ENCODE measurements around the gene SH3GL3. TPM values are rescaled to one million over a fixed set of nuclear protein-coding genes. Genes with fewer than 3 reads are reported as not detected.

The SH3GL3 gene
- total RNA-seq, 1 donor from 2014 or later = 1.2 TPM

DNA sequence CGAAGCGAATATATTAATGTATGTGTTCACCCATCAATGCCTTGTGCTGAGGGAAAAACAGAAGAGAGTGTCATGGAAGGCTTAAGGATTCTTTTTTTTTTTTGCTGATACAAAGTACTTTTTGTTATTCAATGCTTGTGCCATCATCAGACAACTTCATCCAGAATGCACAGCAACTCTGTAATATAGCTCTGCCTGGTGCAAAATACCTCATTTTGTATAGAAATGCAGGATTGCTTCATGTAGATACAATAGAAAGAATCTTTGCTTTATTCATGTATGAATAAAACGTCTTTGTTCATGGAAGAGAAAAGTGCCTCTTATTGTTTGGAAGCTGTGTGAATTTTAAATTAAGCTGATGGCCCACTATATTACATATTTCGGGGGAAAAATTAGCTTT, 62.9 kb downstream of the SH3GL3 start:
- TF ChIP-seq, protein P1, sequence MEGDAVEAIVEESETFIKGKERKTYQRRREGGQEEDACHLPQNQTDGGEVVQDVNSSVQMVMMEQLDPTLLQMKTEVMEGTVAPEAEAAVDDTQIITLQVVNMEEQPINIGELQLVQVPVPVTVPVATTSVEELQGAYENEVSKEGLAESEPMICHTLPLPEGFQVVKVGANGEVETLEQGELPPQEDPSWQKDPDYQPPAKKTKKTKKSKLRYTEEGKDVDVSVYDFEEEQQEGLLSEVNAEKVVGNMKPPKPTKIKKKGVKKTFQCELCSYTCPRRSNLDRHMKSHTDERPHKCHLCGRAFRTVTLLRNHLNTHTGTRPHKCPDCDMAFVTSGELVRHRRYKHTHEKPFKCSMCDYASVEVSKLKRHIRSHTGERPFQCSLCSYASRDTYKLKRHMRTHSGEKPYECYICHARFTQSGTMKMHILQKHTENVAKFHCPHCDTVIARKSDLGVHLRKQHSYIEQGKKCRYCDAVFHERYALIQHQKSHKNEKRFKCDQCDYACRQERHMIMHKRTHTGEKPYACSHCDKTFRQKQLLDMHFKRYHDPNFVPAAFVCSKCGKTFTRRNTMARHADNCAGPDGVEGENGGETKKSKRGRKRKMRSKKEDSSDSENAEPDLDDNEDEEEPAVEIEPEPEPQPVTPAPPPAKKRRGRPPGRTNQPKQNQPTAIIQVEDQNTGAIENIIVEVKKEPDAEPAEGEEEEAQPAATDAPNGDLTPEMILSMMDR (IDR thresholded peaks at IDR 0.05; ENCODE audit: unreplicated experiment) = no peak
- H3K4me3 Mint-ChIP-seq (ENCODE audit: low read depth) = no peak overlapping the region
- no peaks in the 10 kb centered on the region for H3K36me3 Mint-ChIP-seq (ENCODE audit: insufficient read depth)
- H3K27ac Mint-ChIP-seq = no peak overlapping the region
- H3K4me1 Mint-ChIP-seq (ENCODE audit: low read depth) = peaks cover 15% of the 10 kb centered on the region
- no peaks in the 10 kb centered on the region for H3K9me3 Mint-ChIP-seq (ENCODE audit: low read depth)
- DNase-seq (ENCODE audit: low spot score, unreplicated experiment) = no peak
- no peaks in the 10 kb centered on the region for H3K27me3 Mint-ChIP-seq

- no peak for DNase-seq (ENCODE audit: low spot score, unreplicated experiment)
- H3K4me3 Mint-ChIP-seq (ENCODE audit: low read depth) = no peak overlapping the region
- no peaks in the 10 kb centered on the region for H3K36me3 Mint-ChIP-seq (ENCODE audit: insufficient read depth)
- TF ChIP-seq, protein P1 (IDR thresholded peaks at IDR 0.05; ENCODE audit: unreplicated experiment) = no peak
- H3K27ac Mint-ChIP-seq = no peak overlapping the region
- H3K9me3 Mint-ChIP-seq (ENCODE audit: low read depth) = no peaks in the 10 kb centered on the region
- H3K4me1 Mint-ChIP-seq (ENCODE audit: low read depth) = peaks cover 15% of the 10 kb centered on the region
- H3K27me3 Mint-ChIP-seq = no peaks in the 10 kb centered on the region
Measured at GRCh38 chr15:83512459-83512858, 65.3 kb downstream of the SH3GL3 start.

GRCh38 chr15:83514584-83514983, 67.4 kb downstream of the SH3GL3 start:
- Mint-ChIP-seq H3K4me3 (ENCODE audit: low read depth) (no peak overlapping the region), H3K27me3 (no peaks in the 10 kb centered on the region), H3K9me3 (ENCODE audit: low read depth) (no peaks in the 10 kb centered on the region), H3K4me1 (ENCODE audit: low read depth) (peaks cover 15% of the 10 kb centered on the region), H3K36me3 (ENCODE audit: insufficient read depth) (no peaks in the 10 kb centered on the region), H3K27ac (no peak overlapping the region)
- no peak for DNase-seq (ENCODE audit: low spot score, unreplicated experiment)
- TF ChIP-seq, protein P1 (IDR thresholded peaks at IDR 0.05; ENCODE audit: unreplicated experiment) = no peak

- no peak for DNase-seq (ENCODE audit: low spot score, unreplicated experiment)
- Mint-ChIP-seq H3K9me3 (ENCODE audit: low read depth) (no peaks in the 10 kb centered on the region), H3K36me3 (ENCODE audit: insufficient read depth) (no peaks in the 10 kb centered on the region), H3K27ac (no peak overlapping the region), H3K4me1 (ENCODE audit: low read depth) (peaks cover 15% of the 10 kb centered on the region), H3K4me3 (ENCODE audit: low read depth) (no peak overlapping the region), H3K27me3 (no peaks in the 10 kb centered on the region)
- TF ChIP-seq, protein P1 (IDR thresholded peaks at IDR 0.05; ENCODE audit: unreplicated experiment) = no peak
Measured at GRCh38 chr15:83515164-83515563, 68.0 kb downstream of the SH3GL3 start.

DNA sequence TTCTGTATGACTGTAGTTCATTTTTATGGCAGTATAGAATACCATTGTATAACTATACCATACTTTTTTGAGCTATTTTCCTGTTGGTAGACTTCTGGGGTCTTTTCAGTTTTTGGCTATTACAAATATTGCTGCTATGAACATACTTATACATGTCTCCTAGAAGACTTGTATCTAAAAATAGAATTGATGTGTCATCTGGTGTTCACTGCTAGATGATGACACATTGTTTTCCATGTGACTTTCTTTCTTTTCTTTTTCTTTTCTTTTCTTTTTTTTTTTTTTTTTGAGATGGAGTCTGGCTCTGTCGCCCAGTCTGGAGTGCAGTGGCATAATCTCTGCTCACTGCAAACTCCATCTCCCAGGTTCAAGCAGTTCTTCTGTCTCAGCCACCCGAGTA, 69.8 kb downstream of the SH3GL3 start:
- DNase-seq (ENCODE audit: low spot score, unreplicated experiment) = no peak
- H3K4me3 Mint-ChIP-seq (ENCODE audit: low read depth) = no peak overlapping the region
- no peak overlapping the region for H3K27ac Mint-ChIP-seq
- TF ChIP-seq, protein P1 (IDR thresholded peaks at IDR 0.05; ENCODE audit: unreplicated experiment) = no peak
- no peaks in the 10 kb centered on the region for H3K27me3 Mint-ChIP-seq
- H3K4me1 Mint-ChIP-seq (ENCODE audit: low read depth) = peaks cover 15% of the 10 kb centered on the region
- no peaks in the 10 kb centered on the region for H3K36me3 Mint-ChIP-seq (ENCODE audit: insufficient read depth)
- H3K9me3 Mint-ChIP-seq (ENCODE audit: low read depth) = no peaks in the 10 kb centered on the region

All from progenitor cell of endocrine pancreas (in vitro differentiated cells).